Mammary epithelial cell (primary cell): ENCODE measurements around the gene MAP1A.

ENCODE experiments used
- CTCF ChIP-seq, 2 donors: IDR thresholded peaks in 1 of 2; conservative IDR thresholded peaks in 1 of 2; 2 replicates each; pipeline ENCODE4 v1.5.1; 2011 to 2012; ENCODE audit warnings: inconsistent platforms in 2 of 2, low read length in 2 of 2, mild to moderate bottlenecking in 2 of 2, control low read depth in 1 of 2, low read depth in 1 of 2; ENCODE audit not compliant: insufficient read depth in 1 of 2; ENCODE audit errors: extremely low read depth in 1 of 2
- EZH2 ChIP-seq: IDR thresholded peaks from 2 replicates; pipeline ENCODE4 v1.6.1; 2012; ENCODE audit warnings: low read length, inconsistent platforms, borderline replicate concordance

DNA sequence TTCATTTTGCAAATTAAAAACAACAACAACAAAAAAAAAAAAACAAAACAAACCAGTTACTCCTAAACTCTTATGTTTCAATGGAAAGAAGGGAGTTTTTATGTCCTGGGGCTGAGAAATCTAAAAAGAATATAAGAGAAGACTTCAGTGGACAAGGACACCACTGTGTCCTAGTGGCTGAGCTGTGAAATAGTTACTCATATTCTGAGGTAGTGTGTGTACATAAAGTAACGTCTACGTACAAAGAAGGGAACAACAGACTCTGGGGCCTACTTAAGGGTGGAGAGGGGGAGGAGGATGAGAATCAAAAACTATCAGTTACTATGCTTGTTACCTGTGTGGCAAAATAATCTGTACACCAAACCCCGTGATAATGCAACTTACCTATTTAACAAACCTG lies 18.4 kb upstream of the MAP1A start:
- TF ChIP-seq CTCF (conservative IDR thresholded peaks at IDR 0.05 in 1 of 2, IDR thresholded peaks at IDR 0.05 in 1 of 2; ENCODE audit: extremely low read depth in 1 of 2, insufficient read depth in 1 of 2, low read depth in 1 of 2, low read length in 2 of 2), result no peak
- TF ChIP-seq EZH2, result no peak
